ENCODE measurements around the gene PABPN1L.

Gene PABPN1L

DNA sequence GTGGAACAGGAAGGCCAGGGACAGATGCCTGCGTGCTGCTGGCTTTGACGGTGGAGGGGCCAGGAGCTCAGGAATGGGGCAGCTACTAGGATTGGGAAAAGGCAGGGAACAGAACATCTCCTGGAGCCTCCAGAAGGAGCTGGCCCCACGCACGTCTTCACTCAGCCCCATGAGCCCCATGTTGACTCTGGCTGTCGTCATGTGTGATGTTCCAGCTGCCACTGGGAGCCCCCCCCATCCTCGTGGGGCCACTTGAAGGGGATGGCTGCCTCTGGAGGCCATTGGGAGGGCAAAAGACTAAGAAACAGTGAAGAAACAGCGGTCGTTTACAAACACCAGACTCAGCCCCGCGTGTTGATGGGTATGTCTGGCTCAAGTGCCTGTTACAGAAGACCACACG is 36.2 kb downstream of the PABPN1L start:
- TF ChIP-seq, protein P1, sequence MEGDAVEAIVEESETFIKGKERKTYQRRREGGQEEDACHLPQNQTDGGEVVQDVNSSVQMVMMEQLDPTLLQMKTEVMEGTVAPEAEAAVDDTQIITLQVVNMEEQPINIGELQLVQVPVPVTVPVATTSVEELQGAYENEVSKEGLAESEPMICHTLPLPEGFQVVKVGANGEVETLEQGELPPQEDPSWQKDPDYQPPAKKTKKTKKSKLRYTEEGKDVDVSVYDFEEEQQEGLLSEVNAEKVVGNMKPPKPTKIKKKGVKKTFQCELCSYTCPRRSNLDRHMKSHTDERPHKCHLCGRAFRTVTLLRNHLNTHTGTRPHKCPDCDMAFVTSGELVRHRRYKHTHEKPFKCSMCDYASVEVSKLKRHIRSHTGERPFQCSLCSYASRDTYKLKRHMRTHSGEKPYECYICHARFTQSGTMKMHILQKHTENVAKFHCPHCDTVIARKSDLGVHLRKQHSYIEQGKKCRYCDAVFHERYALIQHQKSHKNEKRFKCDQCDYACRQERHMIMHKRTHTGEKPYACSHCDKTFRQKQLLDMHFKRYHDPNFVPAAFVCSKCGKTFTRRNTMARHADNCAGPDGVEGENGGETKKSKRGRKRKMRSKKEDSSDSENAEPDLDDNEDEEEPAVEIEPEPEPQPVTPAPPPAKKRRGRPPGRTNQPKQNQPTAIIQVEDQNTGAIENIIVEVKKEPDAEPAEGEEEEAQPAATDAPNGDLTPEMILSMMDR (IDR thresholded peaks at IDR 0.05; ENCODE audit: low read depth, low read length) = no peak
- DNase-seq = no peak
- Histone ChIP-seq H3K9me3 (no peaks in the 10 kb centered on the region), H3K4me1 (no peaks in the 10 kb centered on the region), H3K4me3 (ENCODE audit: low read depth, low read length) (no peak overlapping the region), H3K36me3 (no peaks in the 10 kb centered on the region), H3K27me3 (no peaks in the 10 kb centered on the region)

DNA sequence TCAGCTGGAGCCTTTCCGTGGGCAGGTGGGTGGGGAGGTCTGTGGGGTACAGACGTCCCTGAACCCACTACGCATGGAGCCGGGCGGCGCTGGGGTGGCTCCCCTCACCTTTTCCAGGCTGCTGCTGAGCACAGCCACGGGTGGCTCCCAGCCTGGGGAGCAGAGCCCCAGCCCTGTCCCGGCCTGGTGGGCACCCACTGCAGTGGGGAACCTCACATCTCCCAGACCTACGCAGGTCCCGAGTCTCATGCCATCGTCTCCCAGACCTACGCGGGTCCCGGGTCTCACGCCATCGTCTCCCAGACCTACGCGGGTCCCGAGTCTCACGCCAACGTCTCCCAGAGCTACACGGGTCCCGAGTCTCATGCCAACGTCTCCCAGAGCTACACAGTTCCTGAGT is 37.7 kb downstream of the PABPN1L start:
- no peaks in the 10 kb centered on the region for H3K36me3 ChIP-seq
- TF ChIP-seq, protein P1 (IDR thresholded peaks at IDR 0.05; ENCODE audit: low read depth, low read length) = no peak

DNA sequence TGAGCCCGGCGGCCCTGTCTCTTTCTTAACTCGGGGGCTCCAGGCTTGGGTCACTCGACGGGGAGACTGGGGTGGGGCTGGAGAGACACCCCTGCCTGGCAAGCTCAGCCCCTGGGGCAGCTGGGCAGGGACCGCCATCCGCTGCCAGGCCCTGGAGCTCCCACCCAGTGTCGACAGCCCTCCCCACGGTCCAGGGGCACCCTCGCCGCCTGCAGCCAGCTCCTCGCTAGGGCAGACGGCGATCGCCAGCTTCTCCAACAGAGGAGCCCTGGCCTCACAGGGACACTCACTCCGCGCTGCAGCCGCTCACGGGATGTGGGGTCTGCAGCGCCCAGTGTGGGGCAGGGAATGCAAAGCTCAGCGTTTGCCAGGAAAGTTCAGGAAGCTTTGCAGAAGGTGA is 38.7 kb downstream of the PABPN1L start:
- Histone ChIP-seq H3K4me3 (ENCODE audit: low read depth, low read length) (no peak overlapping the region), H3K27me3 (no peaks in the 10 kb centered on the region), H3K4me1 (peaks cover 3% of the 10 kb centered on the region; the same call in 1 of the 2 replicates), H3K9me3 (no peaks in the 10 kb centered on the region), H3K36me3 (no peaks in the 10 kb centered on the region)
- DNase-seq = no peak
- TF ChIP-seq, protein P1 (IDR thresholded peaks at IDR 0.05; ENCODE audit: low read depth, low read length) = no peak

More for the DNA sequence above, 37.7 kb downstream of the PABPN1L start:
- no peak overlapping the region for H3K4me3 ChIP-seq (ENCODE audit: low read depth, low read length)
- DNase-seq = no peak
- H3K9me3 ChIP-seq = no peaks in the 10 kb centered on the region
- no peaks in the 10 kb centered on the region for H3K27me3 ChIP-seq
- H3K4me1 ChIP-seq = peaks cover 3% of the 10 kb centered on the region; the same call in 1 of the 2 replicates

- no peak overlapping the region for H3K4me3 ChIP-seq (ENCODE audit: low read depth, low read length)
- H3K4me1 ChIP-seq = peaks cover 3% of the 10 kb centered on the region; the same call in 1 of the 2 replicates
- no peaks in the 10 kb centered on the region for H3K9me3 ChIP-seq
- H3K27me3 ChIP-seq = no peaks in the 10 kb centered on the region
- TF ChIP-seq, protein P1 (IDR thresholded peaks at IDR 0.05; ENCODE audit: low read depth, low read length) = no peak
- no peaks in the 10 kb centered on the region for H3K36me3 ChIP-seq
- DNase-seq = no peak
Observed at GRCh38 chr16:88826070-88826840, 40.2 kb downstream of the PABPN1L start.

DNA sequence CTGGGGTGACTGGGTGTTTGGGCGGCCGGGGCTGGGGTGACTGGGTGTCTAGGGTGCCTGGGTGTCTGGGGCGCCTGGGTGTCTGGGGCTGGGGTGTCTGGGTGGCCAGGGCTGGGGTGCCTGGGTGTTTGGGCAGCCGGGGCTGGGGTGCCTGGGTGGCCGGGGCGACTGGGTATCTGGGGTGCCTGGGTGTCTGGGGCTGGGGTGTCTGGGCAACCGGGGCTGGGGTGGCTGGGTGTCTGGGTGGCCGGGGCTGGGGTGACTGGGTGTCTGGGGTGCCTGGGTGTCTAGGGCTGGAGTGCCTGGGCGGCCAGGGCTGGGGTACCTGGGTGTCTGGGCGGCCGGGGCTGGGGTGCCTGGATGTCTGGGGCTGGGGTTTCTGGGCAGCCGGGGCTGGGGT is 41.3 kb downstream of the PABPN1L start:
- Histone ChIP-seq H3K27me3 (no peaks in the 10 kb centered on the region), H3K4me1 (peaks cover 3% of the 10 kb centered on the region; the same call in 1 of the 2 replicates), H3K4me3 (ENCODE audit: low read depth, low read length) (no peak overlapping the region), H3K9me3 (no peaks in the 10 kb centered on the region), H3K36me3 (no peaks in the 10 kb centered on the region)
- TF ChIP-seq, protein P1 (IDR thresholded peaks at IDR 0.05; ENCODE audit: low read depth, low read length) = no peak
- DNase-seq = no peak

Data from BE2C (cell line).